HT1080 (cell line): Measurements from ENCODE around the gene SLAIN2. TPM values are rescaled to one million over a fixed set of nuclear protein-coding genes. Genes with fewer than 3 reads are reported as not detected.

Experiments used
- DNase-seq: peaks from one replicate; pipeline ENCODE4 v3.0.0-alpha.2; 2015; ENCODE audit warnings: low read depth
- total RNA-seq: library from RNA; depleted of rRNA; stranded (reverse); fragments of >200 nt; shearing (Covaris generic); gene quantifications from 2 replicates; pipeline ENCODE4 v1.2.3, GENCODE V29; 2014

SLAIN2 gene
- total RNA-seq, 1 experiment from 2014 or later: 64.1 TPM

GRCh38 chr4:48334236-48334635, 7.1 kb upstream of the SLAIN2 start:
- DNase-seq: no peak

- no peak for DNase-seq
These were observed 6.4 kb upstream of the SLAIN2 start for GRCh38 chr4:48334900-48335384.

GRCh38 chr4:48336146-48336870, 5.0 kb upstream of the SLAIN2 start:
- no peak for DNase-seq

- DNase-seq: no peak
These were observed 3.6 kb upstream of the SLAIN2 start for GRCh38 chr4:48337731-48338130.

- DNase-seq: no peak
These were observed 1.7 kb upstream of the SLAIN2 start for GRCh38 chr4:48339642-48340041.

GRCh38 chr4:48340276-48340964, 909 bp upstream of the SLAIN2 start:
- no peak for DNase-seq

GRCh38 chr4:48341776-48342605, 662 bp downstream of the SLAIN2 start:
- peak; percentile 40 for DNase-seq

- DNase-seq: peak; percentile 33
These were observed 1.2 kb downstream of the SLAIN2 start for GRCh38 chr4:48342606-48342880.

- no peak for DNase-seq
These were observed 1.7 kb downstream of the SLAIN2 start for GRCh38 chr4:48343035-48343434.

GRCh38 chr4:48343551-48343950, 2.2 kb downstream of the SLAIN2 start:
- DNase-seq: no peak

- no peak for DNase-seq
These were observed 4.2 kb downstream of the SLAIN2 start for GRCh38 chr4:48345542-48345941.

GRCh38 chr4:48346594-48346993, 5.3 kb downstream of the SLAIN2 start:
- peak; percentile 44 for DNase-seq

- DNase-seq: no peak
These were observed 6.1 kb downstream of the SLAIN2 start for GRCh38 chr4:48347282-48347921.

GRCh38 chr4:48350871-48351270, 9.5 kb downstream of the SLAIN2 start:
- no peak for DNase-seq

- no peak for DNase-seq
These were observed 11.5 kb downstream of the SLAIN2 start for GRCh38 chr4:48352793-48353192.

GRCh38 chr4:48356355-48356754, 15.0 kb downstream of the SLAIN2 start:
- DNase-seq: no peak

GRCh38 chr4:48360285-48361011, 19.1 kb downstream of the SLAIN2 start:
- peak; percentile 9 for DNase-seq

- DNase-seq: no peak
These were observed 19.7 kb downstream of the SLAIN2 start for GRCh38 chr4:48361012-48361400.

- no peak for DNase-seq
These were observed 25.3 kb downstream of the SLAIN2 start for GRCh38 chr4:48366611-48367010.

GRCh38 chr4:48367016-48367415, 25.7 kb downstream of the SLAIN2 start:
- DNase-seq: no peak

GRCh38 chr4:48368389-48368788, 27.1 kb downstream of the SLAIN2 start:
- no peak for DNase-seq
